MCF 10A (cell line): ENCODE measurements around the gene ATP5F1D. TPM values are rescaled to one million over a fixed set of nuclear protein-coding genes. Genes with fewer than 3 reads are reported as not detected.

Experiments
- BruUV-seq: library from RNA; stranded (reverse); fragments of 400-500 nt; replicated peaks from 2 replicates; lab custom pipeline; 2021; lab: Mats Ljungman, UMichigan
- CTCF ChIA-PET: fragments of 300-600 bp; sonication (Branson Sonifier 250); formaldehyde crosslinking; extraction: SDS; loops from one replicate; lab custom pipeline; 2021; ENCODE audit warnings: antibody characterized with exemption, inconsistent platforms; lab: Yijun Ruan, JAX
- POLR2A ChIA-PET: fragments of 300-600, 350-650 bp; sonication (Branson Sonifier 250); formaldehyde crosslinking; extraction: SDS; loops from one replicate; lab custom pipeline; 2020; ENCODE audit warnings: antibody characterized with exemption, inconsistent platforms; lab: Yijun Ruan, JAX
- DNase-seq: peaks from one replicate; pipeline ENCODE4 v3.0.0-alpha.2; 2018; ENCODE audit not compliant: unreplicated experiment
- H3K27ac Mint-ChIP-seq: one replicate; pipeline ENCODE4 v1.8.0; 2022; ENCODE audit warnings: mild to moderate bottlenecking, low read depth, mixed read lengths; ENCODE audit not compliant: unreplicated experiment
- H3K27me3 Mint-ChIP-seq: one replicate; pipeline ENCODE4 v1.8.0; 2022; ENCODE audit warnings: mixed read lengths; ENCODE audit not compliant: insufficient read depth, unreplicated experiment
- H3K36me3 Mint-ChIP-seq: one replicate; pipeline ENCODE4 v1.8.0; 2022; ENCODE audit warnings: mild to moderate bottlenecking, moderate library complexity, mixed read lengths; ENCODE audit not compliant: insufficient read depth, unreplicated experiment
- H3K4me1 Mint-ChIP-seq: one replicate; pipeline ENCODE4 v1.8.0; 2022; ENCODE audit warnings: mixed read lengths; ENCODE audit not compliant: insufficient read depth, unreplicated experiment
- H3K4me3 Mint-ChIP-seq: one replicate; pipeline ENCODE4 v1.8.0; 2022; ENCODE audit warnings: mild to moderate bottlenecking, moderate library complexity, mixed read lengths; ENCODE audit not compliant: unreplicated experiment
- H3K9me3 Mint-ChIP-seq: one replicate; pipeline ENCODE4 v1.8.0; 2022; ENCODE audit warnings: mixed read lengths; ENCODE audit not compliant: unreplicated experiment
- intact Hi-C: fragments of 100-400 bp; cut with micrococcal nuclease; formaldehyde crosslinking; loops from 2 replicates; pipeline ENCODE4 v1.14.1; 2022
- total RNA-seq: library from RNA; stranded (reverse); gene quantifications from 2 replicates; pipeline ENCODE4 v1.2.3, GENCODE V29; 2022
- TF ChIP-seq, protein P1 (sequence below): fragments of 200-600 bp; IDR thresholded peaks from one replicate; pipeline ENCODE4 v1.8.0; 2022; ENCODE audit warnings: antibody characterized with exemption, mild to moderate bottlenecking; ENCODE audit not compliant: unreplicated experiment

Gene ATP5F1D
- total RNA-seq, 1 experiment from 2014 or later: 258 TPM

DNA sequence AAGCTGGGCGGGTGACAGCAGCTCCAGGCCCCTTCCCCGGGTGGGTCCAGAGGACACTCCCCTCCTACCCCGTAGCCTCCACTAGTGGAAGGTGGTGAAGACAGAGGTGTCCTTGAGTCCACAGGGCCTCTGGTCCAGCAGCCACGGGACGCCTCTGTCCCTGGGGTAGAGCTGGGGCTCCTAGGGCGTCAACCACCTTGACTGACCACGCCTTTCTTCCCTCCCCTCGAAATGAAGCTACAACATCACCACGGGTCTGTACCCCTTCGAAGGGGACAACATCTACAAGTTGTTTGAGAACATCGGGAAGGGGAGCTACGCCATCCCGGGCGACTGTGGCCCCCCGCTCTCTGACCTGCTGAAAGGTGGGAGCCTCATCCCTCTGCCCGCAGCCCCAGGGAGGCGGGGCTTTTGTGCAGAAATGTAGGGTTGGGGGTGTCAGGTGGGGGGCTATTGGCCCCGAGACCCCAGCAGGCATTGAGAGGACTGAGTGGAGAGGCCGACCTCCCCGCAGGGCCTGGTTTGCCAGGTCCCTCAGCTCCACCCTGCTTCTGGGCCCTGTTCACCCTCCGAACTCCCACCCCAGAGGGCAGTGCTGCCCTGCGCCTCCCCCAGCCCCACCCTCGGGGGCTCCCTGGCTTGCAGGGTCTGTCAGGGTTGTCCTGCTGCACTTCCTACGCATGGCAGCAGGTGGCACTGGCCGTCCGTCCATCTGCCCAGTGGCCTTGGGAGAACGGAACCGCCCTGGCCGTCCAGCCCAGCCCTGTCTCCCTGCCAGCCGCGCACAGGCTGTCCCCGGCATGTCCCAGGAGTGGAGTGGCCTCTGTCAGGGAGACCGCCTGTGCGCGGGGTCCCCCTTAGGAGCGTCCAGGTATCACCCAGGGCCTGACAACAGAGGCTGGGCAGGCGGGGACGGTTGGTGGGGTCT, 20.3 kb upstream of the ATP5F1D start:
- intact Hi-C loops: no loop called here
- Mint-ChIP-seq H3K27me3 (no peaks in the 10 kb centered on the region), H3K36me3 (peaks cover 21% of the 10 kb centered on the region), H3K4me1 (peaks cover 9% of the 10 kb centered on the region), H3K9me3 (no peaks in the 10 kb centered on the region), H3K4me3 (no peak overlapping the region), H3K27ac (no peak overlapping the region)
- ChIA-PET POLR2A (no interaction called here), CTCF (interaction anchor here (0.9 to 1.3 kb wide), 4 partner anchors 9 to 66 kb away, joined by 3 to 4 read pairs (median 4); no protein-coding TSS in a partner anchor)
- DNase-seq: no peak
- no TSS peak for BruUV-seq
- TF ChIP-seq, protein P1, sequence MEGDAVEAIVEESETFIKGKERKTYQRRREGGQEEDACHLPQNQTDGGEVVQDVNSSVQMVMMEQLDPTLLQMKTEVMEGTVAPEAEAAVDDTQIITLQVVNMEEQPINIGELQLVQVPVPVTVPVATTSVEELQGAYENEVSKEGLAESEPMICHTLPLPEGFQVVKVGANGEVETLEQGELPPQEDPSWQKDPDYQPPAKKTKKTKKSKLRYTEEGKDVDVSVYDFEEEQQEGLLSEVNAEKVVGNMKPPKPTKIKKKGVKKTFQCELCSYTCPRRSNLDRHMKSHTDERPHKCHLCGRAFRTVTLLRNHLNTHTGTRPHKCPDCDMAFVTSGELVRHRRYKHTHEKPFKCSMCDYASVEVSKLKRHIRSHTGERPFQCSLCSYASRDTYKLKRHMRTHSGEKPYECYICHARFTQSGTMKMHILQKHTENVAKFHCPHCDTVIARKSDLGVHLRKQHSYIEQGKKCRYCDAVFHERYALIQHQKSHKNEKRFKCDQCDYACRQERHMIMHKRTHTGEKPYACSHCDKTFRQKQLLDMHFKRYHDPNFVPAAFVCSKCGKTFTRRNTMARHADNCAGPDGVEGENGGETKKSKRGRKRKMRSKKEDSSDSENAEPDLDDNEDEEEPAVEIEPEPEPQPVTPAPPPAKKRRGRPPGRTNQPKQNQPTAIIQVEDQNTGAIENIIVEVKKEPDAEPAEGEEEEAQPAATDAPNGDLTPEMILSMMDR: peak; percentile 71

- no peak overlapping the region for H3K27ac Mint-ChIP-seq
- peaks cover 23% of the 10 kb centered on the region for H3K36me3 Mint-ChIP-seq
- H3K9me3 Mint-ChIP-seq: no peaks in the 10 kb centered on the region
- TF ChIP-seq, protein P1: no peak
- intact Hi-C loops: no loop called here
- H3K4me3 Mint-ChIP-seq: no peak overlapping the region
- no TSS peak for BruUV-seq
- H3K4me1 Mint-ChIP-seq: peaks cover 3% of the 10 kb centered on the region
- no peak for DNase-seq
- ChIA-PET CTCF (interaction anchor here (1.1 to 1.3 kb wide), 2 partner anchors 22 to 67 kb away, joined by 4 read pairs; no protein-coding TSS in a partner anchor), POLR2A (no interaction called here)
- H3K27me3 Mint-ChIP-seq: no peaks in the 10 kb centered on the region
These were observed 19.7 kb upstream of the ATP5F1D start for GRCh38 chr19:1221904-1222255.

GRCh38 chr19:1222394-1222793, 19.2 kb upstream of the ATP5F1D start:
- no peak overlapping the region for H3K4me3 Mint-ChIP-seq
- H3K27ac Mint-ChIP-seq: no peak overlapping the region
- intact Hi-C loops: no loop called here
- H3K36me3 Mint-ChIP-seq: peaks cover 22% of the 10 kb centered on the region
- H3K9me3 Mint-ChIP-seq: no peaks in the 10 kb centered on the region
- POLR2A ChIA-PET: interaction anchor here (0.7 kb wide), 1 partner anchor 226 kb away, joined by 4 read pairs; no protein-coding TSS in a partner anchor
- CTCF ChIA-PET: interaction anchor here (1.1 to 1.7 kb wide), 3 partner anchors 67 to 237 kb away, joined by 4 to 6 read pairs (median 4); no protein-coding TSS in a partner anchor
- no peaks in the 10 kb centered on the region for H3K27me3 Mint-ChIP-seq
- no peaks in the 10 kb centered on the region for H3K4me1 Mint-ChIP-seq
- BruUV-seq: no TSS peak
- TF ChIP-seq, protein P1: peak; percentile 12
- no peak for DNase-seq
